ENCODE results near the gene MAP2K3. TPM values are rescaled to one million over a fixed set of nuclear protein-coding genes. Genes with fewer than 3 reads are reported as not detected.

The MAP2K3 gene
- total and polyA plus RNA-seq, 4 donors: 36.4 to 111 (median 76.7) TPM

DNA sequence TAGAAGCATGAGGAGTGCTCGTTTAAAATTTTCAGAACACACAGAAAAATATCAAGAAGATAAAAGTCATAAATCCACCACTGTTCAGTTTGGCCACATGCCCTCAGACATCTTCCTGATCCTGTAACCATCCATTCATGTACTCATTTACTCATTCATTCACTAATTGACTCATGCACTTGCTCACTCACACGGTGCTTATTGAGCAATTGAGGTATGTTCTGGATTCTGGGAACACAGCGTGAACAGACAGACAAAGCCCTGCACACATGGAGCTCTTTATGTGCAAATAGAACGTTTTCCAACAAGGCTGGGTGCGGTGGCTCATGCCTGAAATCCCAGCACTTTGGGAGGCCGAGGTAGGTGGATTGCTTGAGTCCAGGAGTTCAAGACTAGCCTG lies 21.1 kb upstream of the MAP2K3 start:
- H3K4me1 ChIP-seq (ENCODE audit: control insufficient read depth in 5 of 5, insufficient read depth in 5 of 5, low read length in 5 of 5): no peaks in the 10 kb centered on the region
- 70 to 74% methylated on average over 6 of the region's 6 CpGs for WGBS, 2 donors
- H3K36me3 ChIP-seq (ENCODE audit: control insufficient read depth in 4 of 4, insufficient read depth in 4 of 4, low read length in 4 of 4): no peaks in the 10 kb centered on the region
- DNase-seq (no peak), ATAC-seq (ENCODE audit: insufficient read depth, low FRiP score) (no peak)
- H3K9me3 ChIP-seq (ENCODE audit: control insufficient read depth in 4 of 4, insufficient read depth in 3 of 4, low read length in 3 of 4): no peaks in the 10 kb centered on the region
- no peaks in the 10 kb centered on the region for H3K27me3 ChIP-seq (ENCODE audit: control insufficient read depth in 3 of 3, insufficient read depth in 3 of 3, low read length in 2 of 3)
- no peak overlapping the region for H3K9ac ChIP-seq (ENCODE audit: insufficient read depth in 1 of 2, low read length in 2 of 2)
- H3K27ac ChIP-seq (ENCODE audit: low read depth in 1 of 2, low read length in 1 of 2): no peak overlapping the region
- H3K4me3 ChIP-seq: no peak overlapping the region
- TF ChIP-seq, protein P1, sequence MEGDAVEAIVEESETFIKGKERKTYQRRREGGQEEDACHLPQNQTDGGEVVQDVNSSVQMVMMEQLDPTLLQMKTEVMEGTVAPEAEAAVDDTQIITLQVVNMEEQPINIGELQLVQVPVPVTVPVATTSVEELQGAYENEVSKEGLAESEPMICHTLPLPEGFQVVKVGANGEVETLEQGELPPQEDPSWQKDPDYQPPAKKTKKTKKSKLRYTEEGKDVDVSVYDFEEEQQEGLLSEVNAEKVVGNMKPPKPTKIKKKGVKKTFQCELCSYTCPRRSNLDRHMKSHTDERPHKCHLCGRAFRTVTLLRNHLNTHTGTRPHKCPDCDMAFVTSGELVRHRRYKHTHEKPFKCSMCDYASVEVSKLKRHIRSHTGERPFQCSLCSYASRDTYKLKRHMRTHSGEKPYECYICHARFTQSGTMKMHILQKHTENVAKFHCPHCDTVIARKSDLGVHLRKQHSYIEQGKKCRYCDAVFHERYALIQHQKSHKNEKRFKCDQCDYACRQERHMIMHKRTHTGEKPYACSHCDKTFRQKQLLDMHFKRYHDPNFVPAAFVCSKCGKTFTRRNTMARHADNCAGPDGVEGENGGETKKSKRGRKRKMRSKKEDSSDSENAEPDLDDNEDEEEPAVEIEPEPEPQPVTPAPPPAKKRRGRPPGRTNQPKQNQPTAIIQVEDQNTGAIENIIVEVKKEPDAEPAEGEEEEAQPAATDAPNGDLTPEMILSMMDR (IDR thresholded peaks at IDR 0.05; ENCODE audit: control extremely low read depth, extremely low read depth): no peak

DNA sequence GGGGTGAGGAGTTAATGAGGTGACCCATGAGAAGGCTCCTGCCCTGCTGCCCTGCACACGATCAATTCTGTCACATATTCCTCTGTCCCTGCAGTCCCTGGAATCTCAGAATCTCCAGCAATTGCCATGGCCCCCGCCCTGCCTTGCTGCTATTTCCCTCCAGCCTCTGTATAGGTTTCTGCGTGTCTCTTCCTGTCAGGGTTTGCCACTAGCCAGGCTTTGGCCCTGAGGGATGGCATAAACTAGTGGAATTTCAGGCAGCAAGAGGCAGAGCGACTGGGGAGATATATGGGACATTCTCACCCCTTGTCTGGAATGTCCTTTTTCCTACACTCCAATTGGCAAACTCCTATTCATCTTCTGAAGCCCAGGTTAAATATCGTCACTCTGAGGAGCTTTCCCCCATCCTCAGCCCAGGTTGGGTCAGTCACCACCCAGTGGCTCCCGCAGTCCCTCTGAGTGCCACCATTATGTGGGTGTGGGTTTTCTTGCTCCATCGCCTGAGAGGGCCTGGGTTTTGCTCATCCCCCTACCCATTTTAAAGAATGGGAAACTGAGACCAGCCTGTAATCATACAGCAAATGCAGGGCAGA lies 15.8 kb upstream of the MAP2K3 start:
- Histone ChIP-seq H3K4me1 (ENCODE audit: control insufficient read depth in 5 of 5, insufficient read depth in 5 of 5, low read length in 5 of 5) (no peaks in the 10 kb centered on the region), H3K27me3 (ENCODE audit: control insufficient read depth in 3 of 3, insufficient read depth in 3 of 3, low read length in 2 of 3) (no peaks in the 10 kb centered on the region), H3K9ac (ENCODE audit: insufficient read depth in 1 of 2, low read length in 2 of 2) (no peak overlapping the region), H3K27ac (ENCODE audit: low read depth in 1 of 2, low read length in 1 of 2) (no peak overlapping the region), H3K9me3 (ENCODE audit: control insufficient read depth in 4 of 4, insufficient read depth in 3 of 4, low read length in 3 of 4) (no peaks in the 10 kb centered on the region), H3K4me3 (no peak overlapping the region), H3K36me3 (ENCODE audit: control insufficient read depth in 4 of 4, insufficient read depth in 4 of 4, low read length in 4 of 4) (no peaks in the 10 kb centered on the region)
- 70 to 76% methylated on average over 7 of the region's 7 CpGs for WGBS, 2 donors
- TF ChIP-seq, protein P1 (IDR thresholded peaks at IDR 0.05; ENCODE audit: control extremely low read depth, extremely low read depth): no peak
- ATAC-seq (ENCODE audit: insufficient read depth, low FRiP score): no peak
- no peak for DNase-seq

DNA sequence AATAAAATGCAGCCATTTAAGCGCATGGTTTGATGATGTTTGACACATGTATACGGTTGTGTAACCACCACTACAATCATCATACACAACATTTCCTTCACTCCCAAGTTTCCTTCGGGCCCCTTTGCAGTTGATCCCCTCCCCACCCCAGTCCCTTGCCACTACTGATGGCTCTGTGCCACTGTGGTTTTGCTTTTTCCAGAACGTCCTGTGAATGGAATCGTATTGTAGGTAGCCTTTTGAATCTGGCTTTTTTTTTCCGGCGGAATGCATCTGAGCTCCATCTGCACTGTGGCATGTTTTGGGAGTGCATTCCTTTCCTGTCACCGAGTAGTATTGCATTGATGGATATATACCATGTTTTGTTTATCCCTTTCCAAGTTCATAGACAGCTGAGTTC lies 15.1 kb upstream of the MAP2K3 start:
- no peak overlapping the region for H3K9ac ChIP-seq (ENCODE audit: insufficient read depth in 1 of 2, low read length in 2 of 2)
- no peak overlapping the region for H3K27ac ChIP-seq (ENCODE audit: low read depth in 1 of 2, low read length in 1 of 2)
- TF ChIP-seq, protein P1 (IDR thresholded peaks at IDR 0.05; ENCODE audit: control extremely low read depth, extremely low read depth): no peak
- 41 to 54% methylated on average over 8 of the region's 8 CpGs for WGBS, 2 donors
- H3K9me3 ChIP-seq (ENCODE audit: control insufficient read depth in 4 of 4, insufficient read depth in 3 of 4, low read length in 3 of 4): no peaks in the 10 kb centered on the region
- H3K4me1 ChIP-seq (ENCODE audit: control insufficient read depth in 5 of 5, insufficient read depth in 5 of 5, low read length in 5 of 5): no peaks in the 10 kb centered on the region
- no peaks in the 10 kb centered on the region for H3K36me3 ChIP-seq (ENCODE audit: control insufficient read depth in 4 of 4, insufficient read depth in 4 of 4, low read length in 4 of 4)
- no peak overlapping the region for H3K4me3 ChIP-seq
- DNase-seq (no peak), ATAC-seq (ENCODE audit: insufficient read depth, low FRiP score) (no peak)
- H3K27me3 ChIP-seq (ENCODE audit: control insufficient read depth in 3 of 3, insufficient read depth in 3 of 3, low read length in 2 of 3): no peaks in the 10 kb centered on the region
